ENCODE results near the gene FARS2. TPM values are rescaled to one million over a fixed set of nuclear protein-coding genes. Genes with fewer than 3 reads are reported as not detected.

FARS2 gene
- polyA plus RNA-seq, 1 donor (not counting 4 experiments of a cell fraction or from before 2014, with no cell fraction given), result 21.3 TPM

- no peak for DNase-seq (ENCODE audit: low read depth, low spot score)
- Histone ChIP-seq H4K20me1 (ENCODE audit: control insufficient read depth, extremely low read depth, insufficient read depth, low read length) (no peaks in the 10 kb centered on the region), H3K9ac (ENCODE audit: control insufficient read depth, extremely low read depth, insufficient read depth, low read length) (no peak overlapping the region), H3K4me3 (ENCODE audit: control insufficient read depth in 2 of 3, extremely low read depth in 1 of 3, insufficient read depth in 2 of 3, low read depth in 1 of 3, low read length in 3 of 3) (no peak overlapping the region), H3K27me3 (ENCODE audit: control insufficient read depth, extremely low read depth, insufficient read depth, low read length) (no peaks in the 10 kb centered on the region), H3K4me1 (ENCODE audit: control insufficient read depth, extremely low read depth, insufficient read depth, low read length) (no peaks in the 10 kb centered on the region), H3K4me2 (ENCODE audit: control insufficient read depth, extremely low read depth, insufficient read depth, low read depth, low read length) (no peak overlapping the region), H3K9me3 (ENCODE audit: control insufficient read depth, low read depth, low read length) (no peaks in the 10 kb centered on the region), H3K36me3 (ENCODE audit: control insufficient read depth in 2 of 2, extremely low read depth in 1 of 2, insufficient read depth in 2 of 2, low read length in 2 of 2) (no peaks in the 10 kb centered on the region), H3K9me1 (ENCODE audit: control insufficient read depth, extremely low read depth, insufficient read depth, low read length) (no peaks in the 10 kb centered on the region), H3K27ac (ENCODE audit: control insufficient read depth, insufficient read depth, low read length) (no peak overlapping the region), H3K79me2 (ENCODE audit: control insufficient read depth, insufficient read depth, low read length) (no peaks in the 10 kb centered on the region), H2AFZ (ENCODE audit: control insufficient read depth, low read length) (no peak overlapping the region)
- TF ChIP-seq CTCF (optimal IDR thresholded peaks at IDR 0.05 in 1 of 3, IDR thresholded peaks at IDR 0.05 in 1 of 3, conservative IDR thresholded peaks at IDR 0.05 in 1 of 3; ENCODE audit: extremely low read depth in 1 of 3, insufficient read depth in 2 of 3, low read length in 3 of 3), result no peak
- TF ChIP-seq EZH2 (IDR thresholded peaks at IDR 0.05; ENCODE audit: low read length), result no peak
- dilution Hi-C loops (cut with MboI; ENCODE audit: extremely low pct_ligation_motif_present, low sequenced_read_pairs), result no loop called here
- no peak for FAIRE-seq
Measured at GRCh38 chr6:5514353-5514752, 253.0 kb downstream of the FARS2 start.

GRCh38 chr6:5515200-5515599 is 253.9 kb downstream of the FARS2 start:
- no peak overlapping the region for H2AFZ ChIP-seq (ENCODE audit: control insufficient read depth, low read length)
- FAIRE-seq (no peak), DNase-seq (ENCODE audit: low read depth, low spot score) (no peak)
- no peaks in the 10 kb centered on the region for H3K79me2 ChIP-seq (ENCODE audit: control insufficient read depth, insufficient read depth, low read length)
- H3K4me2 ChIP-seq (ENCODE audit: control insufficient read depth, extremely low read depth, insufficient read depth, low read depth, low read length), result no peak overlapping the region
- no peaks in the 10 kb centered on the region for H3K4me1 ChIP-seq (ENCODE audit: control insufficient read depth, extremely low read depth, insufficient read depth, low read length)
- H3K9me3 ChIP-seq (ENCODE audit: control insufficient read depth, low read depth, low read length), result no peaks in the 10 kb centered on the region
- no peaks in the 10 kb centered on the region for H3K27me3 ChIP-seq (ENCODE audit: control insufficient read depth, extremely low read depth, insufficient read depth, low read length)
- dilution Hi-C loops (cut with MboI; ENCODE audit: extremely low pct_ligation_motif_present, low sequenced_read_pairs), result no loop called here
- TF ChIP-seq CTCF (optimal IDR thresholded peaks at IDR 0.05 in 1 of 3, IDR thresholded peaks at IDR 0.05 in 1 of 3, conservative IDR thresholded peaks at IDR 0.05 in 1 of 3; ENCODE audit: extremely low read depth in 1 of 3, insufficient read depth in 2 of 3, low read length in 3 of 3), result no peak
- no peak for TF ChIP-seq EZH2 (IDR thresholded peaks at IDR 0.05; ENCODE audit: low read length)
- H4K20me1 ChIP-seq (ENCODE audit: control insufficient read depth, extremely low read depth, insufficient read depth, low read length), result no peaks in the 10 kb centered on the region
- H3K27ac ChIP-seq (ENCODE audit: control insufficient read depth, insufficient read depth, low read length), result no peak overlapping the region
- H3K36me3 ChIP-seq (ENCODE audit: control insufficient read depth in 2 of 2, extremely low read depth in 1 of 2, insufficient read depth in 2 of 2, low read length in 2 of 2), result no peaks in the 10 kb centered on the region
- H3K9ac ChIP-seq (ENCODE audit: control insufficient read depth, extremely low read depth, insufficient read depth, low read length), result no peak overlapping the region
- no peak overlapping the region for H3K4me3 ChIP-seq (ENCODE audit: control insufficient read depth in 2 of 3, extremely low read depth in 1 of 3, insufficient read depth in 2 of 3, low read depth in 1 of 3, low read length in 3 of 3)
- no peaks in the 10 kb centered on the region for H3K9me1 ChIP-seq (ENCODE audit: control insufficient read depth, extremely low read depth, insufficient read depth, low read length)
